Suppressor macrophage (primary cell): Measurements from ENCODE around the gene TEDC1.
A peak's percentile ranks its signal among the peaks of the same experiment; 100 is the strongest.

Experiments used
- DNase-seq, 4 experiments: peaks; one replicate each; pipeline ENCODE4 v3.0.0-alpha.2; 2020 to 2022

Gene TEDC1

GRCh38 chr14:105497671-105498429 lies 6.8 kb downstream of the TEDC1 start:
- no peak for DNase-seq

GRCh38 chr14:105498430-105499255 lies 7.6 kb downstream of the TEDC1 start:
- no peak for DNase-seq

DNA sequence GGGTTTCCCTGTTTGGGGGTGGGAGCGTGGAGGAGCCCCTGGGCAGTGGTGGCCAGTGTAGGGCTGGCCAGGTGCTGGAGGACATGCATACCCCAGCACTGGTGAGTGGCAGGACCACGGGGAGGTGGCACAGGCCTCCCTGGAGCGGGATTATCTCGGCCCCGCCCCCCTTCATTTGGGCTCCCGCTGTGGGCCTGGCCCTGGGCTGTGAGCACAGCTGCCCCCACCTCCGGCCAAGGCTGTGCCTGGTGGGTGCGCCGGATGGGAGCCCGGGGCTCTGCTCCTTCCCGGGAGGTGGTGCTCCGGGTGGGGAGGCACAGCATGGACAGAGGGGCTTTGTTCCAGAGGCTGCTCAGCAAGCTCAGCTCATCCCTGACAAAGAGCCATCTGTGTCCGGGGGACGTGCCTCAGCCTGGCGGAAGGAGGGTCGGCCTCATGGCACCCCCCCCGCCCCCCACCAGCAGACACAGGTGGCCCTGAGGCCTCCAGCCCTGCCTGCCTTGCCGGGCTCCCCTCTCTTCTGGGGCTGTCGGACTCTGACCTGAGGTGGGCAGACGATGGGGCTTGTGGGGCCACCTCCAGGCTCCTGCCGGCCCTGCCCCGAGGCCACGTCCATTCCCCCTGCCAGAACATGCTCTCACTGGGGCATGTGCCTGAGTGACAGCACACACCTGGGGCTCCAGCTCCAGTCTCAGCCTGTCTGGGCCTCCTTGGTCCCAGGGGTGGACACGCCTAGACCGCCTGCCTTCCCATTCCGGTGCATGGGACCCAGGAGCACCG lies 8.4 kb downstream of the TEDC1 start:
- no peak for DNase-seq

DNA sequence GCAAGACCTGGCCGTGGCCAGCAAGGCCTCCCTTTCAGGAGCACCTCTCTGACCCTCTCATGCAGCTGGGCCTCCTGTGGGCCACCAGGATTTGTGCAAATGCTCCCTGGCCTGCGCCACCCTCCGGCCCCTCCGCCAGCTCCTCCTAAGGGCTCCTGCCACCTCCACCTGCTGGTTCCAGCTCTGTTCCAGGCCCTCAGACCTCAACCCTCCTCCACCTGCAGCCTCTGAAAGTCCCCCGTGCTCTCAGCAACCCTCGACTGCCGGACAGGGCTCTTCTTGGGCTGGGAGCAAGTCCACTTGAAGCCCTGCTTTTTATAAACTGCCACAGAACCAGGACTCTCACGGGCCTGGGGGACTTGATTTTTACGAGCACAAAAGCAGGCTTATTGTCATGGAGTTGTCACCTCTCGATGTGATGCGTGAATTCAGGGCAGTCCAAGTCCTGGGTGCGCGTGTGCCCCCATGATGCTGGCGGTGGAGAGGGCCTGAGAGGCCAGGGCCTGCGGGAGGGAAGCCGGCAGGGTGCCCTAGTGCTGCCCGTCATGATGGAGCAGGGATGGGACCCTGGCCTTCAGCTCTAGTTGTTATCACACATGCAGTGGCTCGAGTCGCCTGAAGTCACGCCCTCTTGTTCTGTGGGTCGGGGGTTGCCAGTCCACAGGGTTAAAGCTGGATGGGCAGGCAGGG lies 9.1 kb downstream of the TEDC1 start:
- no peak for DNase-seq

- DNase-seq: no peak
Observed at GRCh38 chr14:105500726-105501101, 9.7 kb downstream of the TEDC1 start.

GRCh38 chr14:105501504-105502291 lies 10.7 kb downstream of the TEDC1 start:
- DNase-seq: no peak

- DNase-seq: no peak
Observed at GRCh38 chr14:105502446-105503295, 11.6 kb downstream of the TEDC1 start.

- DNase-seq: no peak
Observed at GRCh38 chr14:105503296-105503640, 12.2 kb downstream of the TEDC1 start.

GRCh38 chr14:105503935-105504692 lies 13.1 kb downstream of the TEDC1 start:
- DNase-seq: no peak

GRCh38 chr14:105505101-105505500 lies 14.1 kb downstream of the TEDC1 start:
- DNase-seq: no peak

DNA sequence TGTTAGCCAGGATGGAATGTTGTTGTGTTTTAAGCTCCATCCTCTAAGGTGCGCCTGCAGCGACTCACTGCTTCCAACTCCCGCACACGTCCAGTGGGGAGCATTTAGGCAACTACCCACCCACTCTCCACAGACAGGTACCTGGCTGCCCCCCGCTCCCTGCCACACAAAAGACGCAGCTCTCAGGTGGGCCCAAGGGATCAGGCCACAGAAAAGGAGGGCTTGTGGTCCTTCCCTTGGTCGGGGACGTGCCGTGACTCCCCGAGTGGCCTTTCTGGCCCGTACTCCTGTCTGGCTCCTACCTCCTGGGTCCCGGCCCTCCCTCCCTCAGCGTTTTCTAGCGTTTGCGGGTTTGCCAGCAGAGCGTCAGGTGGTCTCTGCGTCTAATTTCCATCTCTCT lies 16.2 kb downstream of the TEDC1 start:
- DNase-seq: no peak

- no peak for DNase-seq
Observed at GRCh38 chr14:105508069-105508468, 17.0 kb downstream of the TEDC1 start.

- no peak for DNase-seq
Observed at GRCh38 chr14:105508601-105509000, 17.6 kb downstream of the TEDC1 start.

DNA sequence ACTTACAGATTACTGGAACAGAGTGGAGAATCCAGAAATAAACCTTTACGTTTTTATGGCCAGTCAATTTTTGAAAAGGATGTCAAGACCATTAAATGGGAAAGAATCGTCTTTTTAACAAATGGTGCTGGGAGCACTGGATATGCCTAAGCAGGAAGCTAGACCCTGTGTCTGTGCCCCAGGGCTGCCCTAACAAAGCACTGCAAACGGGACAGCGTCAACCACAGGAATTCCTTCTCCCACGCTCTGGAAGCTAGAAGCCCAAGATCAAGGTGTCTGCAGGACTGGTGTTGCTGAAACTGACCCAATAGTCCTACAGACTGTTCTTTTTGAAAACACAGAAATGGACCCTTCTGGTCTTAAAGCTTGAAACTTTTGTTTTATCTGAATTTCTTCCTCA lies 26.1 kb downstream of the TEDC1 start:
- DNase-seq: no peak

GRCh38 chr14:105519946-105520698 lies 29.1 kb downstream of the TEDC1 start:
- no peak for DNase-seq

- no peak for DNase-seq
Observed at GRCh38 chr14:105525326-105525725, 34.3 kb downstream of the TEDC1 start.

GRCh38 chr14:105525861-105526775 lies 35.1 kb downstream of the TEDC1 start, which contains the start of gene TMEM121:
Gene TMEM121 (plus strand): TSS chr14:105526583. CDS start chr14:105528835, 2,252 bp downstream.
- DNase-seq: peak in 1 of 4 experiments; percentile 13

GRCh38 chr14:105526776-105527380 lies 35.8 kb downstream of the TEDC1 start:
- no peak for DNase-seq
